Gastrocnemius medialis (tissue), 4 donors: ENCODE data around the gene STARD13.

ENCODE experiments used
- CTCF ChIP-seq, 5 experiments: fragments of 450-650 bp in 3 of 5; fragments of 200-600 bp in 2 of 5; sonication (generic) in 2 of 5; IDR thresholded peaks in 4 of 5; conservative IDR thresholded peaks in 1 of 5; 1 replicate in 4 of 5; 2 replicates in 1 of 5; pipeline ENCODE4 v1.5.1; 2016 to 2019; ENCODE audit warnings: antibody characterized with exemption in 5 of 5, mild to moderate bottlenecking in 3 of 5, moderate library complexity in 3 of 5
- POLR2A ChIP-seq, 2 donors: fragments of 450-650 bp; IDR thresholded peaks; one replicate each; pipeline ENCODE4 v1.6.1; 2017; ENCODE audit warnings: antibody characterized with exemption in 2 of 2, mild to moderate bottlenecking in 2 of 2, moderate library complexity in 2 of 2

- TF ChIP-seq CTCF (IDR thresholded peaks at IDR 0.05 in 4 of 5, conservative IDR thresholded peaks at IDR 0.05 in 1 of 5): no peak
- TF ChIP-seq POLR2A (IDR thresholded peaks at IDR 0.05): no peak
These were observed 146.4 kb downstream of the STARD13 start for GRCh38 chr13:33139184-33139583.
